DND-41 (cell line): Measurements from ENCODE around the gene TAS2R60.

Experiments used
- EZH2 ChIP-seq: IDR thresholded peaks from 3 replicates; pipeline ENCODE4 v1.6.1; 2012; ENCODE audit warnings: borderline replicate concordance, low read depth, mild to moderate bottlenecking, moderate library complexity, low read length, inconsistent platforms; ENCODE audit not compliant: severe bottlenecking
- TF ChIP-seq, protein P1 (sequence below): IDR thresholded peaks from 2 replicates; pipeline ENCODE4 v1.5.1; 2012; ENCODE audit warnings: borderline replicate concordance, low read length, moderate library complexity, mild to moderate bottlenecking; ENCODE audit not compliant: poor library complexity, severe bottlenecking; ENCODE audit errors: extremely low read depth

DNA sequence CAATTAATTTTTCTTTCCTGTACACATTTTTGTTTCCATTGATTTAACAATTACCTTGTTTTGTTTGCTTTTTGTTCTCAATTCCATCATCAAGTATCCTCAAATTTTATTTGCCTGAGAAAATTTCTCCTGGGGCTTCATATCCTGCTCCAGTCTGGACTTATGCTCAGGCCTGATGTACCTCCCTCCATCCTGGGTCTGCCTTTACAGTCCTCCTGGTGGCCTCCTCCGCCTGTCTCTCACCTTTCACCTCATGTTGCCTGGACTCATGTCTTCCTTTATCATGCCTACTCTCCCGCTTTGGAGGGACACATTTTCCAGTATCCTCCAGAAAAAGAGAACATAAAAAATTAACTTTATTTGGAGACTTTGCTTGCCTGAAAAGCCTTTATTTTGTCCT, 12.1 kb upstream of the TAS2R60 start:
- TF ChIP-seq, protein P1, sequence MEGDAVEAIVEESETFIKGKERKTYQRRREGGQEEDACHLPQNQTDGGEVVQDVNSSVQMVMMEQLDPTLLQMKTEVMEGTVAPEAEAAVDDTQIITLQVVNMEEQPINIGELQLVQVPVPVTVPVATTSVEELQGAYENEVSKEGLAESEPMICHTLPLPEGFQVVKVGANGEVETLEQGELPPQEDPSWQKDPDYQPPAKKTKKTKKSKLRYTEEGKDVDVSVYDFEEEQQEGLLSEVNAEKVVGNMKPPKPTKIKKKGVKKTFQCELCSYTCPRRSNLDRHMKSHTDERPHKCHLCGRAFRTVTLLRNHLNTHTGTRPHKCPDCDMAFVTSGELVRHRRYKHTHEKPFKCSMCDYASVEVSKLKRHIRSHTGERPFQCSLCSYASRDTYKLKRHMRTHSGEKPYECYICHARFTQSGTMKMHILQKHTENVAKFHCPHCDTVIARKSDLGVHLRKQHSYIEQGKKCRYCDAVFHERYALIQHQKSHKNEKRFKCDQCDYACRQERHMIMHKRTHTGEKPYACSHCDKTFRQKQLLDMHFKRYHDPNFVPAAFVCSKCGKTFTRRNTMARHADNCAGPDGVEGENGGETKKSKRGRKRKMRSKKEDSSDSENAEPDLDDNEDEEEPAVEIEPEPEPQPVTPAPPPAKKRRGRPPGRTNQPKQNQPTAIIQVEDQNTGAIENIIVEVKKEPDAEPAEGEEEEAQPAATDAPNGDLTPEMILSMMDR, result no peak
- no peak for TF ChIP-seq EZH2
